K562 (cell line): ENCODE results near the gene ACTR3C. TPM values are rescaled to one million over a fixed set of nuclear protein-coding genes. Genes with fewer than 3 reads are reported as not detected.
"Not testable (repeated sequence)": the region's sequence is repeated elsewhere in the genome, so short reads cannot be mapped to it uniquely, and the experiment has no call there.

ENCODE experiments used
- ARID2 ChIP-seq: fragments of 450-650 bp; IDR thresholded peaks from 2 replicates; pipeline ENCODE4 v1.6.1; 2017; ENCODE audit warnings: antibody characterized with exemption, mild to moderate bottlenecking
- CEBPB ChIP-seq: fragments of 450-650 bp; IDR thresholded peaks from 2 replicates; pipeline ENCODE4 v1.6.1; 2016; ENCODE audit warnings: missing genetic modification characterization, missing compliant biosample characterization
- CTCF ChIP-seq, 3 experiments: IDR thresholded peaks in 2 of 3; conservative IDR thresholded peaks in 1 of 3; 2 replicates each; pipeline ENCODE4 v1.5.1; 2011 to 2012; ENCODE audit warnings: low read length in 3 of 3, mild to moderate bottlenecking in 3 of 3, control low read depth in 2 of 3, improper control_type of control experiment in 1 of 3, inconsistent platforms in 1 of 3, low read depth in 1 of 3, mixed read lengths in 1 of 3, moderate library complexity in 1 of 3; ENCODE audit not compliant: insufficient read depth in 2 of 3
- ELF4 ChIP-seq: fragments of 450-650 bp; formaldehyde crosslinking; IDR thresholded peaks from 2 replicates; pipeline ENCODE4 v1.4.0; 2022; ENCODE audit warnings: missing genetic modification characterization
- ETV6 ChIP-seq, 3 experiments: fragments of 150-350 bp in 1 of 3; sonication (generic) in 1 of 3; formaldehyde crosslinking in 1 of 3; IDR thresholded peaks; 2 replicates each; pipeline versions ENCODE4 v1.6.1 to v1.8.0; 2014 to 2022; ENCODE audit warnings: borderline replicate concordance in 2 of 3, low read depth in 2 of 3, antibody characterized with exemption in 1 of 3, low read length in 1 of 3, mild to moderate bottlenecking in 1 of 3, missing genetic modification reagents in 1 of 3
- FOXK2 ChIP-seq, 2 experiments: fragments of 450-650 bp; IDR thresholded peaks in 1 of 2; conservative IDR thresholded peaks in 1 of 2; 2 replicates each; pipeline ENCODE4 v1.6.1; 2016; ENCODE audit warnings: low read depth in 2 of 2, mild to moderate bottlenecking in 1 of 2
- HEY1 ChIP-seq: fragments of 250-450 bp; sonication (Bioruptor Pico); IDR thresholded peaks from 2 replicates; pipeline ENCODE4 v1.5.0; 2020; ENCODE audit warnings: mild to moderate bottlenecking, moderate library complexity, borderline replicate concordance
- HMBOX1 ChIP-seq: sonication (generic); IDR thresholded peaks from 2 replicates; pipeline ENCODE4 v1.6.1; 2016
- L3MBTL2 ChIP-seq: fragments of 450-650 bp; IDR thresholded peaks from 2 replicates; pipeline ENCODE4 v1.6.1; 2016; ENCODE audit warnings: mild to moderate bottlenecking, moderate library complexity
- LCOR ChIP-seq: sonication (generic); formaldehyde crosslinking; IDR thresholded peaks from 2 replicates; pipeline ENCODE4 v1.8.0; 2022; ENCODE audit warnings: mild to moderate bottlenecking, missing genetic modification reagents
- RB1 ChIP-seq: fragments of 450-650 bp; IDR thresholded peaks from 2 replicates; pipeline ENCODE4 v1.6.1; 2017; ENCODE audit warnings: low read depth, mild to moderate bottlenecking
- SMAD4 ChIP-seq: fragments of 250-450 bp; sonication (Bioruptor Pico); conservative IDR thresholded peaks from 2 replicates; pipeline ENCODE4 v1.8.0; 2021; ENCODE audit warnings: inconsistent platforms, mild to moderate bottlenecking, moderate library complexity
- SMC3 ChIP-seq: conservative IDR thresholded peaks from 2 replicates; pipeline ENCODE4 v1.6.1; 2011; ENCODE audit warnings: low read depth, low read length, improper control_type of control experiment; ENCODE audit not compliant: insufficient read depth
- SRF ChIP-seq, 2 experiments: fragments of 250-450, 450-650 bp in 1 of 2; sonication (Bioruptor Pico) in 1 of 2; sonication (generic) in 1 of 2; formaldehyde crosslinking; IDR thresholded peaks; 2 replicates each; pipeline versions ENCODE4 v1.5.0 to v1.5.1; 2020 to 2022; ENCODE audit warnings: mild to moderate bottlenecking in 1 of 2, missing genetic modification reagents in 1 of 2
- STAG1 ChIP-seq: sonication (generic); formaldehyde crosslinking; IDR thresholded peaks from 2 replicates; pipeline ENCODE4 v1.5.0; 2020; ENCODE audit warnings: missing genetic modification reagents, borderline replicate concordance
- THRB ChIP-seq: fragments of 450-650 bp; formaldehyde crosslinking; conservative IDR thresholded peaks from 2 replicates; pipeline ENCODE4 v1.4.0; 2022; ENCODE audit warnings: mild to moderate bottlenecking, missing genetic modification characterization
- TRIM24 ChIP-seq, 2 experiments: fragments of 450-650 bp; IDR thresholded peaks; 2 replicates each; pipeline ENCODE4 v1.6.1; 2016
- polyA plus RNA-seq, 8 experiments: library from polyadenylated mRNA; depleted of rRNA in 4 of 8; stranded (reverse) in 5 of 8; unstranded in 3 of 8; fragments of >200 nt; fragmentation: Nextera tagmentation in 2 of 8; fragmentation: Illumina TruSeq in 1 of 8; extraction: Ambion mirVana in 2 of 8; extraction: Trizol in 1 of 8; gene quantifications; 2 replicates each; pipeline versions ENCODE4 v1.2.1 to v1.2.3, GENCODE V29; 2011 to 2014; ENCODE audit warnings: inconsistent platforms in 1 of 8, missing spikeins in 1 of 8
- total RNA-seq, 7 experiments: library from RNA; depleted of rRNA in 6 of 7; stranded (reverse); fragments of >200 nt in 6 of 7; fragmentation: Illumina TruSeq in 2 of 7; extraction: Trizol in 2 of 7; gene quantifications; 2 replicates each; pipeline versions ENCODE4 v1.2.1 to v1.2.3, GENCODE V29; 2011 to 2021; ENCODE audit warnings: low replicate concordance in 1 of 7
- TF ChIP-seq, protein P1 (sequence below): fragments of 450-650 bp; formaldehyde crosslinking; IDR thresholded peaks from 2 replicates; pipeline ENCODE4 v1.4.0; 2020; ENCODE audit warnings: mild to moderate bottlenecking, moderate library complexity

ACTR3C gene
- total and polyA plus RNA-seq, 9 of the 15 experiments (the other 6 are each of a cell fraction or from before 2014, with no cell fraction given): 9.0 to 35.4 (median 13.3) TPM

DNA sequence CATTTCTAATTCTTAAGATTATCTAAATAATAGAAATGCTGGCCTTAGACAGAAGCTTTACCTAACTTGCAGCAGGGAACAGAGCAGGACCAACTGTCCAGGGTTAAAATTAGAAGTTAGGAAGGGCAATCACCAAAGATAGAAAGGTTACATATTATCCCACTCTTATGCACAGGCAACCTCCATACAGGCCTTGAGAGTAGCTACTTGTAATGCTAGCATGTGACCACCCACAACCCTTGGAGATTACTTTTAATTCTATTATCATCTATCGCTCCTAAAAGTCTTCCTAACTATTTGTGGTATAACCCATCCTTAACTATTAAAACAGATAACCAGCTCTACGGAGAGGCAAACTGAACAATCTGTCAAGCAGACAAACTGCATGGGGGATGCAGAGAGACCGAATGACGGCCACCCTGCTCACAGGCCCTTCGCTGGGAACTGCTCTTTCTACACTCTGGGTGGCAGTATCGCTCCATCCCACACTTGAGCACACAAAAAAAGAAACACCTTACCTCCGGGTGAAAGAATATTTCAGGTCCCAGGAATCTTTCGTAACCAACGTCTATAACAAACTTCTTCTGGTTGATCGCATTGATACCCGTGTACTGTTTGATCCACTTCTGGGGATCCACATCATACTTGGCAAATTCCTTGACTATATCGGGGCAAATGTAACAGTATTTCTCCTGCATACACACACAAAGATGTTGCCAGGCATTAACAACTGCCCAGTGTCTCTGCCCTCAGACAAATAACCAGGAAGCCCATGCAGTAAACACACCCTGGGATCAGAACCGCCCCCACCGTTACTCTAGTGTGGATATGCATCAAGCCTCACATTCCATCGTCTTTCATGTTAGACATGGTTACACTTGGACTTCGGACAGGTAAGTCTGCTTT lies 37.2 kb downstream of the ACTR3C start (continued):
- TF ChIP-seq ELF4 (CRISPR knock-in tag) (0 out of 2 replicates have a peak, but pooled peaks have one; percentile 13), CTCF (IDR thresholded peaks at IDR 0.05 in 2 of 3, conservative IDR thresholded peaks at IDR 0.05 in 1 of 3; ENCODE audit: insufficient read depth in 2 of 3, low read depth in 1 of 3, low read length in 3 of 3) (peak; percentile 66 to 72 (median 67)), SMC3 (peak; percentile 73), SRF (CRISPR knock-in tag; IDR thresholded peaks at IDR 0.05) (peak in 1 of 2 experiments; percentile 28; a peak in 1 of 4 replicates), STAG1 (peak; percentile 93; the same call in 1 of the 2 replicates), SMAD4 (CRISPR knock-in tag) (0 out of 2 replicates have a peak, but pooled peaks have one; percentile 10), CEBPB (tag) (peak; percentile 59), ETV6 (CRISPR knock-in tag; IDR thresholded peaks at IDR 0.05; ENCODE audit: borderline replicate concordance) (0 out of 2 replicates have a peak, but pooled peaks have one; percentile 20), L3MBTL2 (0 out of 2 replicates have a peak, but pooled peaks have one; percentile 22), TRIM24 (IDR thresholded peaks at IDR 0.05) (0 out of 4 replicates have a peak, but pooled peaks of 1 of the 2 experiments have one; percentile 21), ARID2 (peak; percentile 93), RB1 (peak; percentile 19; the same call in 1 of the 2 replicates), HMBOX1 (0 out of 2 replicates have a peak, but pooled peaks have one; percentile 18), HEY1 (0 out of 2 replicates have a peak, but pooled peaks have one; percentile 24), FOXK2 (conservative IDR thresholded peaks at IDR 0.05 in 1 of 2, IDR thresholded peaks at IDR 0.05 in 1 of 2; ENCODE audit: low read depth in 2 of 2) (0 out of 4 replicates have a peak, but pooled peaks of 1 of the 2 experiments have one; percentile 35), THRB (CRISPR knock-in tag) (0 out of 2 replicates have a peak, but pooled peaks have one; percentile 31), LCOR (CRISPR knock-in tag) (0 out of 2 replicates have a peak, but pooled peaks have one; percentile 21)
- TF ChIP-seq, protein P1, sequence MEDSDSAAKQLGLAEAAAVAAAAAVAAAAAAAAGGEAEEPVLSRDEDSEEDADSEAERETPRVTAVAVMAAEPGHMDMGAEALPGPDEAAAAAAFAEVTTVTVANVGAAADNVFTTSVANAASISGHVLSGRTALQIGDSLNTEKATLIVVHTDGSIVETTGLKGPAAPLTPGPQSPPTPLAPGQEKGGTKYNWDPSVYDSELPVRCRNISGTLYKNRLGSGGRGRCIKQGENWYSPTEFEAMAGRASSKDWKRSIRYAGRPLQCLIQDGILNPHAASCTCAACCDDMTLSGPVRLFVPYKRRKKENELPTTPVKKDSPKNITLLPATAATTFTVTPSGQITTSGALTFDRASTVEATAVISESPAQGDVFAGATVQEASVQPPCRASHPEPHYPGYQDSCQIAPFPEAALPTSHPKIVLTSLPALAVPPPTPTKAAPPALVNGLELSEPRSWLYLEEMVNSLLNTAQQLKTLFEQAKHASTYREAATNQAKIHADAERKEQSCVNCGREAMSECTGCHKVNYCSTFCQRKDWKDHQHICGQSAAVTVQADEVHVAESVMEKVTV (CRISPR knock-in tag): peak; percentile 88
- not testable (repeated sequence) for TF ChIP-seq ETV6 (IDR thresholded peaks at IDR 0.05; ENCODE audit: borderline replicate concordance in 1 of 2, low read depth in 2 of 2, low read length in 1 of 2)
